HG03066 (cell line): ENCODE measurements around the gene FGF4.

Source experiments
- ATAC-seq: cut with Tn5 transposase; IDR thresholded peaks from one replicate; pipeline ENCODE4 v1.9.1; 2021; ENCODE audit warnings: low read depth; ENCODE audit not compliant: unreplicated experiment

The FGF4 gene

GRCh38 chr11:69808667-69809086, 33.5 kb upstream of the FGF4 start:
- ATAC-seq, result no peak

- no peak for ATAC-seq
These were observed 32.1 kb upstream of the FGF4 start for GRCh38 chr11:69807106-69807815.

DNA sequence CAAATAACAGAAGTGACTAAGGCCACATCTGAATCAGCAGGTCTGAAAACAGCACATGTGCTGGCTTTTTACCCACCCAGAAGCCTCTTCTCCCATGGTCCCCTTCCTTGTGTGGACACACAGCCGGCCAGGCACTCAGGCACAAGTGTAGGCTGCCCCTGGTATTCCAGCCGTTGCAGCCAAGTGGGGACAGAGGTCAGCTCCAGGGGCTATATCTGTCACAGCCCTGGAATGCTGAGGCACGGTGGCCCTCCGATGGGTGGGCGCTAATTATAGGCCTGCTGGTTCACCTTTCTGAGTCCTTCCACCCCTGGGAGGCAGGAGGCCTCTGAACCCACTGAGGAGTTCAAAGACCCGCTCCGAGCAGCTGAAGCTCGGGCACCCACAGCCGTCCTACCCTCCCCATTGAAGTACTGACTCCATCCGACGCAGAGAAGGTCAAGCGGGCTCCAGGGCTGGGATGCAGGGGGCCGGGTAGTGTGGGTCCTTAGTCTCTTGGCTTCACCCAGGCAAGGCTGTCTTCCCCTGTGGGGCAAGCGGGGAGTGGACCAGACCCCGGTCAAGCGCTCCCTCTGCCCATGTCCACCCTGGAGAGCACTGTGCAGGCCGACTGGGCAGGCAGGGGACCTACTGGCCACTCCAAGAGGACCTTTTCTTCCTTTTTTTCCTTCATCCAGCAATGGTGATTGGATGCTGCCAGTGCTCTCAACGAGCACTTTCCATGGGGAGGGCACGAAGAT, 29.8 kb upstream of the FGF4 start:
- ATAC-seq, result no peak

GRCh38 chr11:69803604-69804218, 28.6 kb upstream of the FGF4 start:
- no peak for ATAC-seq

- ATAC-seq, result no peak
These were observed 27.9 kb upstream of the FGF4 start for GRCh38 chr11:69803022-69803421.

DNA sequence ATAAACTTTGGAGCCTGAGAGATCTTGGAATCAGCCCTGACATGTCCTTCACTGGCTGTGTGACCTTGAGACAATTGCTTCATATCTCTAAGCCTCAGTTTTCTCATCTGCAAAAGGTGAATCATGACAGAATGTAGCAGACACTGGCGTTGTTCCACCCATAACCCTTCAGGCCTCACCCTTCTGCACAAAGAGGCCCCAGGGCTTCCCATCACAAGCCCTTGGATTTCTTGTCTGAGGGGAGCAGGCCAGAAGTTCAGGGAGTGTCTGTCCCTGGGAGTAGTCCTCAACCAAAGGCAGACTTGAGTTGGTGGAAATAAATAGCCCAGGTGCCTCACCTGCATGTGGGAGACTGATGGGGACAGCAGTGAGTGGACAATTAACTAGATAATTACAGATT, 27.4 kb upstream of the FGF4 start:
- ATAC-seq, result no peak

DNA sequence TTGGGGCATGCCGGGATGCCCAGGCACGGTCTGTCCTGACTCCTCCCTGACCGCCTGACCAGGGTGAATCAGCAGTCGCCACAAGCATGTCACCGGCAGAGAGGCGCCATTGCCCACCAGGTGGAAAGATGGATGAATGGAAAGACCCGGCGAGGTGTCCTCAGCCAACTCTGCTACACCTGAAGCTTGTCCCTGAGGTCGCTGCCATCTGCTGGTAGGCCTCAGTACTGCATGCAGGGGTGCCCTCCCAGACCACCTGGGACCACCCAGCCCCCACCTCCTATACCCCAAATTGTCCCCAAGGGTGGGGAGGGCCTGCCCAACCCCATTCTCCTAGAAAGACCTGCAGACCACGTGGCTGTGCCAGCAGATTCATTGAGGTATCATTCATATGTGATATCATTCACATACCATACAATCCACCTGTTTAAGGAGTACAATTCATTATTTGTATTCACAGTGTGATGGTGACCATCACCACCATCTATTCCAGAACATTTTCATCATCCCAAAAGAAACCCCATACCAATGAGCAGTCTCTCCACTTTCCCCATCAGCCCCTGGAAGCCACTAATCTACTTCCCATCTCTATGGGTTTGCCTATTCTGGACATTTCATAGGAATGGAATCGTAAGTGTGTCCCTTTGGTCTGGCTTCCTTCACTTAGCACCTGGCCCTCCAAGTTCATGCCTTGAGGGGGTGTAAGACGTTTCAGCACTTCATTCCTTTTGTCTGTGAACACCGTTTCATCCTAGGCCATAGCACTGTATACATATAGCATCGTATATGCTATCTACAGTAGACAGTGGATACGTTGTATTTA, 26.6 kb upstream of the FGF4 start:
- ATAC-seq, result no peak

- no peak for ATAC-seq
These were observed 25.1 kb upstream of the FGF4 start for GRCh38 chr11:69800278-69800677.

- ATAC-seq, result no peak
These were observed 24.4 kb upstream of the FGF4 start for GRCh38 chr11:69799582-69799981.

DNA sequence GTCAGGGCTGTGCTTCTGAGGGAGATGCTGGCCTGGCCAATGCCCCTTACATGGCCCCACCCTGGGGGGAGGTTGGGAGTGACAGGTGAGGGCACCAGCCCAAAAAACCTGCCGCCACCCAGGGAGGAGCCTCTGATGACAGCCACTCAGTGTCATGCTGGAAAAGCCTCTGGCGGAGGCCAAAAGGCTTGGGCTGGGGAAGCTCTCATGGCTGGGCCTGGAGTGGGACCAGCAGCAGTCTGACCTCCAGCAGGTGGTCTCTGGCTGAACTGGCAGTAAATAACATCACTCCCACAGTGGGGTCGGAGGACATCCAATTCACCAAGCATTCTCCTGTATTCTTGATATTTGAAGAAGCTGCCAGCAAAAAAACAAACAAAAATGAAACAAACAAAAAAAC, 24.0 kb upstream of the FGF4 start:
- ATAC-seq, result no peak

GRCh38 chr11:69797737-69798528, 22.8 kb upstream of the FGF4 start:
- no peak for ATAC-seq

DNA sequence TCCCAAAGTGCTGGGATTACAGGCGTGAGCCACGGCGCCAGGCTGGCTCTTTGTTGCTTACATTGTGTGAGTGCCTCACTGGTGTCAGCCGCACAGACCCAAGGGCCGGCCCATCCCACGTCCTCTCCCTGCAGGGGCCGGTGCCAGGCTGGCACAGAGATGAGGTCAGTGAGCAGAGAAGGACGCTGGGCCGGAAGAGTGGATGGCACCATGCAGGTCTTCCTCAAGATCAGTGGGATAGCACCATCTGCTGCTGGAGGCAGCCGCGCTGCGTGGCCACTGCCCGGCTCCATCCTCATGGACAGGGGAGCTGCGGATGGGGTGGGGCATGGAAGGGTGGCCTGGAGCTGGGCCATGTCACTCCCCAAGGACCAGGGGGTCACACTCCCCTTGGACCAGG, 22.0 kb upstream of the FGF4 start:
- no peak for ATAC-seq

DNA sequence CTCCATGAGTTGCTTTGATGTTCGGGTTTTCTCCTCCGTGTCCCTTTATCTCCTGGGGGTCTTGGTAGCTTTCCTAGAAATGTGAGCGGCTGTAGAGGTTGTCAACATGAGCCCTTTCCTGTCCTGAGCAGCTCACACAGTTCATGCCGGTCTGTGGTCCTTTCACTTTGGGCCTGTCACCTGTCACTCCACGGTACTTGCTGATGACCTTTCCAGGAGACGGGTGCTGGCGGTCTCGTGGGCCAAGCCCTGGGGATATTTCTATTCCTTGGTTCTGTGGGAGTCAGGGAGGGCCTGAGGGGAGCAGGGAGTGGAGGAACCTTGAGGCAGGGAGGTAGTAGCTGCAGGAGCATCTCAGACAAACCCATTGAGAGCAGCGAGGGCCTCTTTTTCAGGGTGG, 20.9 kb upstream of the FGF4 start:
- no peak for ATAC-seq

DNA sequence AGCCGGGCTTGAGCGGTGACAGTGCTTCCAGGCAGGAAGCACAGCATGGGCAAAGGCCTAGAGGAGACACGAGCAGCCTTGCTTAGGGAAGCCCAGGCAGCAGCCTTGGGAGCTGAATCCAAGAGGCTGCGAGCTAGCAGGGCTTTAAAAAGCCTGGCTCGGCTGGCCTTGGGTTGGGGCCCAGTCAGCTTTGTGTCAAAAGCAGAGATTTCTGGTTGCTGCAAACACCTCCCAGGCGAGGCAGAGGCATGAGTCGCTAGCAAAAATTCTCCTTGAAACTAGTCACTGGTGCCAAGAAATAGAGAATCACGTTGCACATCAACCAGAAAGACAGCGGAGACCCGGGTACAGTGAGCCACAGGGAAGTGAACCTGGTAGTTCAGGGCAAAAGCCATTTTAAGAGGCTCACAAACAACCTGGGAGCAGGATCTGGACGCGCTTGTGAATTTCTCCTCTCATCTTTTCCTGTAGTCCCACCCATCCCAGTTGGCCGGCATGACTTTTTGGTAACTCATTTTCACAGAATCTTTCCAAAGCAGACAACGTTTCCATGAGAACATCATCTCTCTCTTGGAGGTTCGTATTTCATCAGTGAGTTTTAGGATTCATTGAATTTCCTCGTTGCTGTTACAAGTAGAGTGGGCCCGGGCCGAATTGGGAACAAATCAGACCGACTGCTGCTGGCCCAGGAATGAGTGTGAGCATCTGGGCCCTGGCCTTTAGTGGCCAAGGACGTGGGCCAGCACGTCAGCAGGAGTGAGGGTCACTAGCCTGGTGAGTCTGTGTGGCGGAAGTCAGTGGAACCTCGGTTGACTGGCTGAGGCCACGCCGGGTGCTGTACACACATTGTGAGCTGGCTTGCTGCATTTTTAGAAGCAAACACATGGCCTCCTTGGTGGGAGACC, 16.4 kb upstream of the FGF4 start:
- no peak for ATAC-seq

DNA sequence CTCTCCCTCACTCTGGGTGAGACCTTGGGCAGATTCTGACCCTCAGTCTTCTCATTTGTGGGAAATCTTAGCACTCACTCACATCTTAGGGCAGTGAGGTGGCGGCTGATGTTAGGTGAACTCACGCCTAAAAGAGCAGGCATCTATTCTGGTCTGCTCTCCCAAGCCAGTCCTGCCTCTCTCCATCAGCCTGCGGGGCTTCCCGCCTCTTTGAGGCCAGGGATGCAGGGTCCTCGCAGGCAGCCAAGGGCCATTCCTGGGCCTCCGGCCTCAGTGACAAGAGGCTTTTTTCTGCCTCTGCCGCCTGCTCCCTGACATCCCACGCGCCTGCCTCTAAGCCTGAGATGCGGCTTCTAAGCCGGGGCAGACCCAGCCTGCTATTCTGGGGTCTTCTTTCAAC, 13.8 kb upstream of the FGF4 start:
- no peak for ATAC-seq

- no peak for ATAC-seq
These were observed 12.8 kb upstream of the FGF4 start for GRCh38 chr11:69787906-69788305.

DNA sequence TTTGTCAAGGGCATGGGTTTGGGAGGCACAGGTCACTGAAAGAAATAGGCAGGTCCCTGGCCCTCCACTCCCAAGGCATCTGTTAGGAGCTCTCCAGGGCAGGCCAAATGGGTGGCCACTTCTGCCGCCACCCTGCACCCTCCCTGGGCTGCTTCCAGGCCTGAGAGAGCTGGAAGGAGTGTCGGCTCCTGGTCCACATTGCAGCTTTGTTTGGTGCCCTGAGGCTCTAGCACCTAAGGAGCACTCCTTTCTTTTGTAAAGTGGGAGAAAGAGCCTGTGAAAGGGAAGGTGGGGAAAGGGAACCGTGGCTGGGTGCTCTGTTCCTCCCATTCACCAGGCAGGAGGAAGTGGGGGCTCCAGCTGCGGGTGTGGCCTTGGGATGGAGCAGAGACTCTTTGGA, 12.3 kb upstream of the FGF4 start:
- no peak for ATAC-seq

GRCh38 chr11:69781241-69781640, 6.1 kb upstream of the FGF4 start:
- no peak for ATAC-seq

DNA sequence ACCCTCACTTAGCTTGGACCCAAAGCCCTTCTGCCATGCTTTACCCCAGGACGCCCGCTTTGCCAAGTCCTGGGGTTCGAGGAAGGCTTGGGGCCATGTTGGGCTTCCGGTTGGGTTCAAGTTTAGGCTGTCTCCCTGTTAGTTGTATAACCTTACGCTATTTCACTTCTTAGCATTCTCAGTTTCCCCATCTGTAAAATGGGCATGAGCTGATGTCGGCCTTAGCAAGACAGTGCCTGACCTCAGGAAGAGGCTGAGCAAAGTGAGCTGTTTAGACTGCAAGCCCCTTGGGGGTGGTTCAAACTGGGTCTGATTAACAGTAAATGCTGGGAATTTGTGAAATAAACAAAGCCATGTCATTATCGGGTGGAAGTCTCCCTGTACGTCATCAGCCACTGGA, 3.2 kb upstream of the FGF4 start:
- no peak for ATAC-seq
